Thymus (tissue), 11 donors: ENCODE results near the gene HOXD9. TPM values are rescaled to one million over a fixed set of nuclear protein-coding genes. Genes with fewer than 3 reads are reported as not detected.

Source experiments
- DNase-seq, 9 donors: peaks; one replicate each; pipeline ENCODE4 v3.0.0-alpha.2; 2013; ENCODE audit warnings: low spot score in 9 of 9, low read depth in 6 of 9, missing footprints in 1 of 9
- H3K27ac ChIP-seq, 2 donors: one replicate each; pipeline ENCODE4 v1.5.1; 2013; ENCODE audit warnings: control low read depth in 1 of 2, low read depth in 1 of 2, low read length in 1 of 2, mild to moderate bottlenecking in 1 of 2, moderate library complexity in 1 of 2
- H3K27me3 ChIP-seq, 2 donors: one replicate each; pipeline ENCODE4 v1.5.1; 2013; ENCODE audit warnings: low read length in 1 of 2; ENCODE audit not compliant: control insufficient read depth in 2 of 2, insufficient read depth in 1 of 2
- H3K36me3 ChIP-seq, 2 donors: one replicate each; pipeline ENCODE4 v1.5.1; 2013; ENCODE audit warnings: low read length in 1 of 2, mild to moderate bottlenecking in 1 of 2, moderate library complexity in 1 of 2; ENCODE audit not compliant: control insufficient read depth in 2 of 2, insufficient read depth in 2 of 2
- H3K4me1 ChIP-seq, 2 donors: one replicate each; pipeline ENCODE4 v1.5.1; 2013; ENCODE audit warnings: low read length in 2 of 2; ENCODE audit not compliant: control insufficient read depth in 2 of 2, insufficient read depth in 2 of 2
- H3K4me3 ChIP-seq, 2 donors: one replicate each; pipeline ENCODE4 v1.5.1; 2013; ENCODE audit warnings: low read length in 2 of 2, control low read depth in 1 of 2, mild to moderate bottlenecking in 1 of 2
- H3K9me3 ChIP-seq, 2 donors: one replicate each; pipeline ENCODE4 v1.5.1; 2013; ENCODE audit warnings: low read length in 1 of 2, mild to moderate bottlenecking in 1 of 2; ENCODE audit not compliant: control insufficient read depth in 2 of 2, insufficient read depth in 1 of 2
- WGBS: extraction: QIAGEN DNeasy Blood & Tissue Kit; methylation state at CpG from one replicate; pipeline ENCODE4 v1.1.7; 2013; 5-methylcytosine and 5-hydroxymethylcytosine counted together
- polyA plus RNA-seq: library from polyadenylated mRNA; stranded (reverse); fragments of 200-250 nt; gene quantifications from one replicate; pipeline ENCODE4 v1.2.3, GENCODE V29; 2013
- total RNA-seq: library from RNA; stranded (reverse); fragments of 120-200 nt; gene quantifications from one replicate; pipeline ENCODE4 v1.2.4, GENCODE V29; 2013
- donor health status: healthy.

The HOXD9 gene
- total and polyA plus RNA-seq, 2 donors = 0.14 to 1.8 TPM

- WGBS = 38% methylated on average over 11 of the region's 11 CpGs
- Histone ChIP-seq H3K4me1 (no peaks in the 10 kb centered on the region), H3K4me3 (no peak overlapping the region), H3K27me3 (peaks cover 96 to 100% of the 10 kb centered on the region in 2 donors), H3K9me3 (peaks cover 0 to 8% of the 10 kb centered on the region in 2 donors), H3K27ac (no peak overlapping the region), H3K36me3 (no peaks in the 10 kb centered on the region)
- no peak for DNase-seq
These were observed 32.2 kb downstream of the HOXD9 start for GRCh38 chr2:176154576-176155252.

- H3K9me3 ChIP-seq = peaks cover 0 to 6% of the 10 kb centered on the region in 2 donors
- H3K4me1 ChIP-seq = peaks cover 0 to 7% of the 10 kb centered on the region in 2 donors
- H3K27ac ChIP-seq = no peak overlapping the region
- peaks cover 96 to 100% of the 10 kb centered on the region in 2 donors for H3K27me3 ChIP-seq
- H3K4me3 ChIP-seq = no peak overlapping the region
- 21% methylated on average over 6 of the region's 6 CpGs for WGBS
- DNase-seq = no peak
- no peaks in the 10 kb centered on the region for H3K36me3 ChIP-seq
These were observed 33.0 kb downstream of the HOXD9 start for GRCh38 chr2:176155356-176156044.

- Histone ChIP-seq H3K27me3 (peaks cover 97 to 100% of the 10 kb centered on the region in 2 donors), H3K9me3 (peaks cover 0 to 4% of the 10 kb centered on the region in 2 donors), H3K27ac (no peak overlapping the region), H3K4me3 (no peak overlapping the region), H3K4me1 (peaks cover 0 to 12% of the 10 kb centered on the region in 2 donors), H3K36me3 (no peaks in the 10 kb centered on the region)
- 35% methylated on average over 8 of the region's 8 CpGs for WGBS
- no peak for DNase-seq
These were observed 33.8 kb downstream of the HOXD9 start for GRCh38 chr2:176156301-176156806.

- Histone ChIP-seq H3K4me3 (no peak within 1 kb of the TSS), H3K27me3 (peaks cover 97 to 100% of the 10 kb centered on the region in 2 donors), H3K9me3 (peaks cover 0 to 4% of the 10 kb centered on the region in 2 donors), H3K36me3 (no peaks in the 10 kb centered on the region), H3K27ac (no peak within 1 kb of the TSS), H3K4me1 (peaks cover 0 to 12% of the 10 kb centered on the region in 2 donors)
- DNase-seq = no peak
- 8% methylated on average over 48 of the region's 48 CpGs for WGBS
These were observed 34.4 kb downstream of the HOXD9 start, which contains the start of gene HOXD3 for GRCh38 chr2:176156807-176157498. HOXD3 (plus strand) TSS chr2:176157307; CDS start chr2:176169115, 11,808 bp downstream.

GRCh38 chr2:176157499-176158185 lies 35.1 kb downstream of the HOXD9 start:
- Histone ChIP-seq H3K27ac (no peak overlapping the region), H3K27me3 (peaks cover 97 to 100% of the 10 kb centered on the region in 2 donors), H3K4me3 (no peak overlapping the region), H3K9me3 (peaks cover 0 to 4% of the 10 kb centered on the region in 2 donors), H3K36me3 (no peaks in the 10 kb centered on the region), H3K4me1 (peaks cover 0 to 12% of the 10 kb centered on the region in 2 donors)
- DNase-seq = no peak
- WGBS = 8% methylated on average over 43 of the region's 43 CpGs

- H3K36me3 ChIP-seq = no peaks in the 10 kb centered on the region
- peaks cover 97 to 100% of the 10 kb centered on the region in 2 donors for H3K27me3 ChIP-seq
- H3K4me3 ChIP-seq = no peak overlapping the region
- peaks cover 0 to 4% of the 10 kb centered on the region in 2 donors for H3K9me3 ChIP-seq
- H3K4me1 ChIP-seq = peaks cover 0 to 12% of the 10 kb centered on the region in 2 donors
- 8% methylated on average over 22 of the region's 22 CpGs for WGBS
- no peak for DNase-seq
- no peak overlapping the region for H3K27ac ChIP-seq
These were observed 35.7 kb downstream of the HOXD9 start for GRCh38 chr2:176158186-176158591.

GRCh38 chr2:176158855-176159662 lies 36.5 kb downstream of the HOXD9 start:
- Histone ChIP-seq H3K27me3 (peaks cover 99 to 100% of the 10 kb centered on the region in 2 donors), H3K4me1 (peaks cover 0 to 12% of the 10 kb centered on the region in 2 donors), H3K9me3 (peaks cover 0 to 4% of the 10 kb centered on the region in 2 donors), H3K36me3 (no peaks in the 10 kb centered on the region), H3K4me3 (no peak overlapping the region), H3K27ac (no peak overlapping the region)
- no peak for DNase-seq
- WGBS = 9% methylated on average over 39 of the region's 39 CpGs

- no peak for DNase-seq
- WGBS = 4% methylated on average over 44 of the region's 44 CpGs
- H3K4me1 ChIP-seq = peaks cover 0 to 14% of the 10 kb centered on the region in 2 donors
These were observed 37.2 kb downstream of the HOXD9 start for GRCh38 chr2:176159663-176160250.

More at GRCh38 chr2:176159663-176160250, 37.2 kb downstream of the HOXD9 start:
- Histone ChIP-seq H3K27me3 (peaks cover 99 to 100% of the 10 kb centered on the region in 2 donors), H3K27ac (no peak overlapping the region), H3K36me3 (no peaks in the 10 kb centered on the region), H3K4me3 (no peak overlapping the region), H3K9me3 (peaks cover 0 to 4% of the 10 kb centered on the region in 2 donors)
